ENCODE measurements around the gene SH2D1B. TPM values are rescaled to one million over a fixed set of nuclear protein-coding genes. Genes with fewer than 3 reads are reported as not detected.

Gene SH2D1B
- total and polyA plus RNA-seq, 3 experiments from 2014 or later: 0.10 TPM; not detected in 2

- Mint-ChIP-seq H3K4me1 (no peaks in the 10 kb centered on the region), H3K9me3 (no peaks in the 10 kb centered on the region), H3K4me3 (no peak overlapping the region), H3K27ac (no peak overlapping the region), H3K36me3 (no peaks in the 10 kb centered on the region), H3K27me3 (peaks cover 4 to 6% of the 10 kb centered on the region in 2 donors)
- no peaks in the 10 kb centered on the region for H3K4me1 ChIP-seq (ENCODE audit: insufficient read depth, low read length)
- DNase-seq: no peak
- CTCF ChIA-PET: interaction anchor here (1.4 kb wide), 1 partner anchor 9 kb away, joined by 3 read pairs; no protein-coding TSS in a partner anchor
- no peak overlapping the region for H3K27ac ChIP-seq (ENCODE audit: low read depth, low read length)
- H3K27me3 ChIP-seq (ENCODE audit: insufficient read depth, low read length, poor library complexity, severe bottlenecking): no peaks in the 10 kb centered on the region
- no peaks in the 10 kb centered on the region for H3K9me3 ChIP-seq (ENCODE audit: low read length)
- POLR2A ChIA-PET: no interaction called here
- H3K4me3 ChIP-seq (ENCODE audit: low read length): no peak overlapping the region
- no peaks in the 10 kb centered on the region for H3K36me3 ChIP-seq (ENCODE audit: insufficient read depth, low read length)
These were observed 28.8 kb downstream of the SH2D1B start for GRCh38 chr1:162383091-162383490.

GRCh38 chr1:162381941-162382750, 29.8 kb downstream of the SH2D1B start:
- Histone ChIP-seq H3K4me3 (ENCODE audit: low read length) (no peak overlapping the region), H3K36me3 (ENCODE audit: insufficient read depth, low read length) (no peaks in the 10 kb centered on the region), H3K4me1 (ENCODE audit: insufficient read depth, low read length) (no peaks in the 10 kb centered on the region), H3K27me3 (ENCODE audit: insufficient read depth, low read length, poor library complexity, severe bottlenecking) (no peaks in the 10 kb centered on the region), H3K9me3 (ENCODE audit: low read length) (no peaks in the 10 kb centered on the region), H3K27ac (ENCODE audit: low read depth, low read length) (no peak overlapping the region)
- Mint-ChIP-seq H3K27ac (no peak overlapping the region), H3K27me3 (peaks cover 0 to 4% of the 10 kb centered on the region in 2 donors), H3K4me1 (no peaks in the 10 kb centered on the region), H3K4me3 (no peak overlapping the region), H3K9me3 (no peaks in the 10 kb centered on the region), H3K36me3 (no peaks in the 10 kb centered on the region)
- ChIA-PET POLR2A (no interaction called here), CTCF (no interaction called here)
- no peak for DNase-seq

GRCh38 chr1:162381383-162381782, 30.6 kb downstream of the SH2D1B start, which contains the start of gene C1orf226:
C1orf226 (plus strand) TSS chr1:162381728; CDS start chr1:162381902, 174 bp downstream.
- Mint-ChIP-seq H3K4me3 (no peak within 1 kb of the TSS), H3K36me3 (no peaks in the 10 kb centered on the region), H3K9me3 (no peaks in the 10 kb centered on the region), H3K4me1 (no peaks in the 10 kb centered on the region), H3K27ac (no peak within 1 kb of the TSS), H3K27me3 (peaks cover 0 to 2% of the 10 kb centered on the region in 2 donors)
- Histone ChIP-seq H3K9me3 (ENCODE audit: low read length) (no peaks in the 10 kb centered on the region), H3K4me3 (ENCODE audit: low read length) (no peak within 1 kb of the TSS), H3K27ac (ENCODE audit: low read depth, low read length) (no peak within 1 kb of the TSS), H3K27me3 (ENCODE audit: insufficient read depth, low read length, poor library complexity, severe bottlenecking) (no peaks in the 10 kb centered on the region), H3K36me3 (ENCODE audit: insufficient read depth, low read length) (no peaks in the 10 kb centered on the region), H3K4me1 (ENCODE audit: insufficient read depth, low read length) (no peaks in the 10 kb centered on the region)
- POLR2A ChIA-PET: no interaction called here
- no peak for DNase-seq
- CTCF ChIA-PET: no interaction called here

- Histone ChIP-seq H3K27me3 (ENCODE audit: insufficient read depth, low read length, poor library complexity, severe bottlenecking) (no peaks in the 10 kb centered on the region), H3K4me3 (ENCODE audit: low read length) (no peak overlapping the region), H3K36me3 (ENCODE audit: insufficient read depth, low read length) (no peaks in the 10 kb centered on the region), H3K9me3 (ENCODE audit: low read length) (no peaks in the 10 kb centered on the region), H3K4me1 (ENCODE audit: insufficient read depth, low read length) (no peaks in the 10 kb centered on the region), H3K27ac (ENCODE audit: low read depth, low read length) (no peak overlapping the region)
- H3K4me1 Mint-ChIP-seq: no peaks in the 10 kb centered on the region
- no peak overlapping the region for H3K27ac Mint-ChIP-seq
- no peak overlapping the region for H3K4me3 Mint-ChIP-seq
- CTCF ChIA-PET: no interaction called here
- peaks cover 0 to 2% of the 10 kb centered on the region in 2 donors for H3K27me3 Mint-ChIP-seq
- H3K36me3 Mint-ChIP-seq: no peaks in the 10 kb centered on the region
- no peaks in the 10 kb centered on the region for H3K9me3 Mint-ChIP-seq
- DNase-seq: no peak
- POLR2A ChIA-PET: no interaction called here
These were observed 31.7 kb downstream of the SH2D1B start for GRCh38 chr1:162380061-162380846.

GRCh38 chr1:162376691-162377090, 35.2 kb downstream of the SH2D1B start, which contains the start of gene SPATA46:
SPATA46 (minus strand) TSS chr1:162376854; CDS start chr1:162376790, 64 bp downstream.
- H3K36me3 Mint-ChIP-seq: no peaks in the 10 kb centered on the region
- no peak for DNase-seq
- Histone ChIP-seq H3K9me3 (ENCODE audit: low read length) (no peaks in the 10 kb centered on the region), H3K27me3 (ENCODE audit: insufficient read depth, low read length, poor library complexity, severe bottlenecking) (no peaks in the 10 kb centered on the region), H3K36me3 (ENCODE audit: insufficient read depth, low read length) (no peaks in the 10 kb centered on the region), H3K4me1 (ENCODE audit: insufficient read depth, low read length) (no peaks in the 10 kb centered on the region), H3K4me3 (ENCODE audit: low read length) (no peak within 1 kb of the TSS), H3K27ac (ENCODE audit: low read depth, low read length) (no peak within 1 kb of the TSS)
- H3K9me3 Mint-ChIP-seq: no peaks in the 10 kb centered on the region
- no peak within 1 kb of the TSS for H3K4me3 Mint-ChIP-seq
- no peaks in the 10 kb centered on the region for H3K27me3 Mint-ChIP-seq
- CTCF ChIA-PET: no interaction called here
- POLR2A ChIA-PET: no interaction called here
- H3K27ac Mint-ChIP-seq: no peak within 1 kb of the TSS
- H3K4me1 Mint-ChIP-seq: no peaks in the 10 kb centered on the region

- DNase-seq: no peak
- no peaks in the 10 kb centered on the region for H3K27me3 ChIP-seq (ENCODE audit: insufficient read depth, low read length, poor library complexity, severe bottlenecking)
- H3K27ac ChIP-seq (ENCODE audit: low read depth, low read length): no peak overlapping the region
- CTCF ChIA-PET: no interaction called here
- Mint-ChIP-seq H3K4me3 (no peak overlapping the region), H3K9me3 (no peaks in the 10 kb centered on the region), H3K4me1 (no peaks in the 10 kb centered on the region), H3K27me3 (no peaks in the 10 kb centered on the region), H3K27ac (peak overlapping the region in 1 of 8 donors; percentile 71), H3K36me3 (no peaks in the 10 kb centered on the region)
- no peak overlapping the region for H3K4me3 ChIP-seq (ENCODE audit: low read length)
- POLR2A ChIA-PET: no interaction called here
- H3K36me3 ChIP-seq (ENCODE audit: insufficient read depth, low read length): no peaks in the 10 kb centered on the region
- no peaks in the 10 kb centered on the region for H3K9me3 ChIP-seq (ENCODE audit: low read length)
- no peaks in the 10 kb centered on the region for H3K4me1 ChIP-seq (ENCODE audit: insufficient read depth, low read length)
These were observed 36.5 kb downstream of the SH2D1B start for GRCh38 chr1:162375463-162375862.

GRCh38 chr1:162374406-162374805, 37.5 kb downstream of the SH2D1B start:
- ChIA-PET POLR2A (no interaction called here), CTCF (no interaction called here)
- Mint-ChIP-seq H3K27me3 (no peaks in the 10 kb centered on the region), H3K4me1 (no peaks in the 10 kb centered on the region), H3K4me3 (no peak overlapping the region), H3K27ac (no peak overlapping the region), H3K9me3 (no peaks in the 10 kb centered on the region), H3K36me3 (no peaks in the 10 kb centered on the region)
- Histone ChIP-seq H3K27me3 (ENCODE audit: insufficient read depth, low read length, poor library complexity, severe bottlenecking) (no peaks in the 10 kb centered on the region), H3K9me3 (ENCODE audit: low read length) (no peaks in the 10 kb centered on the region), H3K27ac (ENCODE audit: low read depth, low read length) (no peak overlapping the region), H3K4me1 (ENCODE audit: insufficient read depth, low read length) (no peaks in the 10 kb centered on the region), H3K4me3 (ENCODE audit: low read length) (no peak overlapping the region), H3K36me3 (ENCODE audit: insufficient read depth, low read length) (no peaks in the 10 kb centered on the region)
- no peak for DNase-seq

GRCh38 chr1:162373541-162374260, 38.2 kb downstream of the SH2D1B start:
- H3K36me3 ChIP-seq (ENCODE audit: insufficient read depth, low read length): no peaks in the 10 kb centered on the region
- H3K4me3 ChIP-seq (ENCODE audit: low read length): no peak overlapping the region
- Mint-ChIP-seq H3K4me3 (no peak overlapping the region), H3K36me3 (no peaks in the 10 kb centered on the region), H3K27ac (no peak overlapping the region), H3K4me1 (no peaks in the 10 kb centered on the region), H3K27me3 (no peaks in the 10 kb centered on the region), H3K9me3 (no peaks in the 10 kb centered on the region)
- ChIA-PET CTCF (no interaction called here), POLR2A (no interaction called here)
- DNase-seq: no peak
- no peaks in the 10 kb centered on the region for H3K4me1 ChIP-seq (ENCODE audit: insufficient read depth, low read length)
- no peaks in the 10 kb centered on the region for H3K9me3 ChIP-seq (ENCODE audit: low read length)
- H3K27me3 ChIP-seq (ENCODE audit: insufficient read depth, low read length, poor library complexity, severe bottlenecking): no peaks in the 10 kb centered on the region
- H3K27ac ChIP-seq (ENCODE audit: low read depth, low read length): no peak overlapping the region

All from CD8-positive, alpha-beta memory T cell (primary cell).